Choroid plexus epithelial cell (primary cell): ENCODE data around the gene FOXP3.

ENCODE experiments used
- DNase-seq: peaks from one replicate; pipeline ENCODE4 v3.0.0-alpha.2; 2010; ENCODE audit warnings: low read depth
- H3K4me3 ChIP-seq: 2 replicates; pipeline ENCODE4 v1.5.1; 2011; ENCODE audit warnings: low read depth, mild to moderate bottlenecking, control low read depth, low read length, moderate library complexity
- CTCF ChIP-seq: conservative IDR thresholded peaks from 2 replicates; pipeline ENCODE4 v1.5.1; 2011; ENCODE audit warnings: low read depth, mild to moderate bottlenecking, control low read depth, inconsistent platforms, low read length, moderate library complexity

FOXP3 gene

GRCh38 chrX:49243166-49243565, 21.3 kb downstream of the FOXP3 start:
- no peak overlapping the region for H3K4me3 ChIP-seq
- no peak for TF ChIP-seq CTCF
- no peak for DNase-seq

- TF ChIP-seq CTCF: no peak
- no peak overlapping the region for H3K4me3 ChIP-seq
- DNase-seq: no peak
These were observed 21.9 kb downstream of the FOXP3 start for GRCh38 chrX:49242545-49243066.

- no peak for DNase-seq
- TF ChIP-seq CTCF: no peak
These were observed 25.8 kb downstream of the FOXP3 start for GRCh38 chrX:49238735-49239134.

GRCh38 chrX:49237060-49237459, 27.4 kb downstream of the FOXP3 start:
- no peak overlapping the region for H3K4me3 ChIP-seq
- no peak for TF ChIP-seq CTCF
- DNase-seq: no peak

More at GRCh38 chrX:49238735-49239134, 25.8 kb downstream of the FOXP3 start:
- no peak overlapping the region for H3K4me3 ChIP-seq

- DNase-seq: no peak
- H3K4me3 ChIP-seq: peak overlapping the region; percentile 20
- TF ChIP-seq CTCF: no peak
These were observed 30.5 kb downstream of the FOXP3 start for GRCh38 chrX:49233887-49234555.

- no peak for TF ChIP-seq CTCF
- peak within 1 kb of the TSS; percentile 20 for H3K4me3 ChIP-seq
- no peak for DNase-seq
These were observed 31.3 kb downstream of the FOXP3 start, which contains the start of gene CACNA1F for GRCh38 chrX:49233176-49233575. Gene CACNA1F, minus strand, starts transcription at chrX:49233340. Its CDS starts 31 bp downstream, at chrX:49233309.

- TF ChIP-seq CTCF: no peak
- no peak overlapping the region for H3K4me3 ChIP-seq
- DNase-seq: no peak
These were observed 32.0 kb downstream of the FOXP3 start for GRCh38 chrX:49232525-49232924.
